Measurements from ENCODE around the gene SLC12A2.

- TF ChIP-seq, protein P1, sequence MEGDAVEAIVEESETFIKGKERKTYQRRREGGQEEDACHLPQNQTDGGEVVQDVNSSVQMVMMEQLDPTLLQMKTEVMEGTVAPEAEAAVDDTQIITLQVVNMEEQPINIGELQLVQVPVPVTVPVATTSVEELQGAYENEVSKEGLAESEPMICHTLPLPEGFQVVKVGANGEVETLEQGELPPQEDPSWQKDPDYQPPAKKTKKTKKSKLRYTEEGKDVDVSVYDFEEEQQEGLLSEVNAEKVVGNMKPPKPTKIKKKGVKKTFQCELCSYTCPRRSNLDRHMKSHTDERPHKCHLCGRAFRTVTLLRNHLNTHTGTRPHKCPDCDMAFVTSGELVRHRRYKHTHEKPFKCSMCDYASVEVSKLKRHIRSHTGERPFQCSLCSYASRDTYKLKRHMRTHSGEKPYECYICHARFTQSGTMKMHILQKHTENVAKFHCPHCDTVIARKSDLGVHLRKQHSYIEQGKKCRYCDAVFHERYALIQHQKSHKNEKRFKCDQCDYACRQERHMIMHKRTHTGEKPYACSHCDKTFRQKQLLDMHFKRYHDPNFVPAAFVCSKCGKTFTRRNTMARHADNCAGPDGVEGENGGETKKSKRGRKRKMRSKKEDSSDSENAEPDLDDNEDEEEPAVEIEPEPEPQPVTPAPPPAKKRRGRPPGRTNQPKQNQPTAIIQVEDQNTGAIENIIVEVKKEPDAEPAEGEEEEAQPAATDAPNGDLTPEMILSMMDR (IDR thresholded peaks at IDR 0.05; ENCODE audit: low read length), result no peak
- no peak for TF ChIP-seq EZH2 (IDR thresholded peaks at IDR 0.05; ENCODE audit: borderline replicate concordance, low read length)
Observed at GRCh38 chr5:128212191-128212806, 128.7 kb downstream of the SLC12A2 start.

All from OCI-LY1 (cell line).